Hepatocyte (in vitro differentiated cells): ENCODE data around the gene COMT. TPM values are rescaled to one million over a fixed set of nuclear protein-coding genes. Genes with fewer than 3 reads are reported as not detected.

Experiments used
- DNase-seq: peaks from one replicate; pipeline ENCODE4 v3.0.0-alpha.2; 2016; ENCODE audit warnings: low spot score
- H2AFZ ChIP-seq: fragments of 200-600 bp; sonication (generic); 2 replicates; pipeline ENCODE4 v1.6.0; 2016; ENCODE audit warnings: antibody characterized with exemption, mild to moderate bottlenecking
- H3K27ac ChIP-seq: fragments of 200-600 bp; sonication (generic); 2 replicates; pipeline ENCODE4 v1.5.1; 2016; ENCODE audit warnings: mild to moderate bottlenecking
- H3K27me3 ChIP-seq: fragments of 200-600 bp; sonication (generic); 2 replicates; pipeline ENCODE4 v1.6.1; 2016
- H3K36me3 ChIP-seq: fragments of 200-600 bp; sonication (generic); replicated peaks from 2 replicates; pipeline ENCODE4 v1.5.1; 2016; ENCODE audit warnings: low read depth; ENCODE audit not compliant: insufficient read depth
- H3K4me1 ChIP-seq: fragments of 200-600 bp; sonication (generic); 2 replicates; pipeline ENCODE4 v1.5.1; 2016; ENCODE audit warnings: mild to moderate bottlenecking, moderate library complexity; ENCODE audit not compliant: insufficient read depth
- H3K4me2 ChIP-seq: fragments of 200-600 bp; sonication (generic); 2 replicates; pipeline ENCODE4 v1.6.0; 2016
- H3K4me3 ChIP-seq: fragments of 200-600 bp; sonication (generic); 2 replicates; pipeline ENCODE4 v1.5.1; 2016; ENCODE audit warnings: mild to moderate bottlenecking
- H3K79me2 ChIP-seq: fragments of 200-600 bp; sonication (generic); 2 replicates; pipeline ENCODE4 v1.6.0; 2017; ENCODE audit warnings: mild to moderate bottlenecking
- H3K9me2 ChIP-seq: fragments of 200-600 bp; sonication (generic); replicated peaks from 2 replicates; pipeline ENCODE4 v1.6.0; 2017; ENCODE audit warnings: mild to moderate bottlenecking; ENCODE audit not compliant: insufficient read depth
- H3K9me3 ChIP-seq: fragments of 200-600 bp; sonication (generic); 2 replicates; pipeline ENCODE4 v1.5.1; 2016; ENCODE audit warnings: low read depth, mild to moderate bottlenecking
- H4K20me1 ChIP-seq: fragments of 200-600 bp; sonication (generic); 2 replicates; pipeline ENCODE4 v1.6.0; 2016; ENCODE audit warnings: mild to moderate bottlenecking; ENCODE audit not compliant: insufficient read depth, poor library complexity, severe bottlenecking
- EZH2 ChIP-seq: fragments of 200-600 bp; sonication (generic); IDR thresholded peaks from 2 replicates; pipeline ENCODE4 v1.6.1; 2016; ENCODE audit warnings: antibody characterized with exemption, mild to moderate bottlenecking, borderline replicate concordance
- EZH2phosphoT487 ChIP-seq: fragments of 200-600 bp; sonication (generic); IDR thresholded peaks from one replicate; pipeline ENCODE4 v1.6.1; 2018; ENCODE audit warnings: antibody characterized with exemption, mild to moderate bottlenecking, low read depth, moderate library complexity; ENCODE audit not compliant: unreplicated experiment, severe bottlenecking
- WGBS: methylation state at CpG from one replicate; pipeline ENCODE4 v1.1.6; 2016; ENCODE audit warnings: low lambda C conversion rate; ENCODE audit errors: missing lambda C conversion rate; 5-methylcytosine and 5-hydroxymethylcytosine counted together
- polyA plus RNA-seq: library from polyadenylated mRNA; unstranded; fragments of >200 nt; fragmentation: Nextera tagmentation; extraction: Ambion mirVana; gene quantifications from 2 replicates; pipeline ENCODE4 v1.2.1, GENCODE V29; 2016
- total RNA-seq: library from RNA; depleted of rRNA; stranded (reverse); fragments of >200 nt; gene quantifications from 2 replicates; pipeline ENCODE4 v1.2.3, GENCODE V29; 2014
- TF ChIP-seq, protein P1 (sequence below): fragments of 200-600 bp; sonication (generic); IDR thresholded peaks from 2 replicates; pipeline ENCODE4 v1.5.1; 2016; ENCODE audit warnings: antibody characterized with exemption, mild to moderate bottlenecking; ENCODE audit not compliant: poor library complexity

COMT gene
- total and polyA plus RNA-seq, 2 experiments from 2014 or later: 74.5 to 153 TPM

DNA sequence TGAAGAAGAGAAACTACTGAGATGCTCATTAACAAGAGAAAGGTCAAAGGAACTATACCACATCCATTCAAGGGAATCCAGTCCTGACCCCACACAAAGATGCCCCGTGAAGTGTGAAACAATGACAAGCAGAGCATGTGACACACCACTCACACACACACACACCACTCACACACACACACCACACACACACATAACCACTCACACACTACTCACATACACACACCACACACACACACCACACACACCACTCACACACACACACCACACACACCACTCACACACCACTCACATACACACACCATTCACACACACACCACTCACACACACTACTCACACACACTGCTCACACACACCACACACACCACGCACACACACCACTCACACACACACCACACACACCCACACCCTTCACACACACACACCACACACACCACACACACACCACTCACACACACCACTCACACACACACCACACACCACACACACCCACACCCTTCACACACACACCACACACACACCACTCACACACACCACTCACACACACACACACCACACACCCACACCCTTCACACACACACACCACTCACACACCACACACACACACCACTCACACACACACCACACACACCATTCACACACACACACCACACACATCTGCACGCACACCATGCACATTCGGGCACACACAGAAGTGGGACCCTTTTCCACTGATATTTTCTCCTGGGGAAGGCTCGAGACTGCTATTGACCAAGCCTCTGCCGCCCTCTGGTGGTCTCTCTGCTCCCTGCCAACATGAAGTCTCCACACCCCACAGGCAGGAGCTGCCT lies 32.0 kb upstream of the COMT start:
- WGBS: 18% methylated on average over 5 of the region's 6 CpGs
- Histone ChIP-seq H3K9me3 (no peaks in the 10 kb centered on the region), H2AFZ (no peak overlapping the region), H3K36me3 (no peaks in the 10 kb centered on the region), H3K4me2 (no peak overlapping the region), H3K9me2 (no peaks in the 10 kb centered on the region), H3K4me1 (peaks cover 16% of the 10 kb centered on the region), H3K4me3 (no peak overlapping the region), H3K27me3 (peaks cover 3% of the 10 kb centered on the region), H3K27ac (no peak overlapping the region), H3K79me2 (no peaks in the 10 kb centered on the region), H4K20me1 (no peaks in the 10 kb centered on the region)
- DNase-seq: peak; percentile 91
- TF ChIP-seq EZH2: no peak
- TF ChIP-seq, protein P1, sequence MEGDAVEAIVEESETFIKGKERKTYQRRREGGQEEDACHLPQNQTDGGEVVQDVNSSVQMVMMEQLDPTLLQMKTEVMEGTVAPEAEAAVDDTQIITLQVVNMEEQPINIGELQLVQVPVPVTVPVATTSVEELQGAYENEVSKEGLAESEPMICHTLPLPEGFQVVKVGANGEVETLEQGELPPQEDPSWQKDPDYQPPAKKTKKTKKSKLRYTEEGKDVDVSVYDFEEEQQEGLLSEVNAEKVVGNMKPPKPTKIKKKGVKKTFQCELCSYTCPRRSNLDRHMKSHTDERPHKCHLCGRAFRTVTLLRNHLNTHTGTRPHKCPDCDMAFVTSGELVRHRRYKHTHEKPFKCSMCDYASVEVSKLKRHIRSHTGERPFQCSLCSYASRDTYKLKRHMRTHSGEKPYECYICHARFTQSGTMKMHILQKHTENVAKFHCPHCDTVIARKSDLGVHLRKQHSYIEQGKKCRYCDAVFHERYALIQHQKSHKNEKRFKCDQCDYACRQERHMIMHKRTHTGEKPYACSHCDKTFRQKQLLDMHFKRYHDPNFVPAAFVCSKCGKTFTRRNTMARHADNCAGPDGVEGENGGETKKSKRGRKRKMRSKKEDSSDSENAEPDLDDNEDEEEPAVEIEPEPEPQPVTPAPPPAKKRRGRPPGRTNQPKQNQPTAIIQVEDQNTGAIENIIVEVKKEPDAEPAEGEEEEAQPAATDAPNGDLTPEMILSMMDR: peak; percentile 94

- Histone ChIP-seq H3K4me2 (no peak overlapping the region), H3K4me3 (no peak overlapping the region), H3K27me3 (no peaks in the 10 kb centered on the region), H3K36me3 (no peaks in the 10 kb centered on the region), H3K79me2 (no peaks in the 10 kb centered on the region), H4K20me1 (no peaks in the 10 kb centered on the region), H2AFZ (no peak overlapping the region), H3K9me2 (no peaks in the 10 kb centered on the region), H3K4me1 (peaks cover 9% of the 10 kb centered on the region), H3K9me3 (no peaks in the 10 kb centered on the region), H3K27ac (no peak overlapping the region)
- TF ChIP-seq EZH2phosphoT487 (no peak), EZH2 (no peak)
- TF ChIP-seq, protein P1: no peak
- no peak for DNase-seq
- 32% methylated on average over 4 of the region's 4 CpGs for WGBS
Measured at GRCh38 chr22:19910180-19910744, 31.3 kb upstream of the COMT start.

GRCh38 chr22:19911540-19912270 lies 29.9 kb upstream of the COMT start:
- Histone ChIP-seq H3K79me2 (no peaks in the 10 kb centered on the region), H3K9me3 (no peaks in the 10 kb centered on the region), H3K4me1 (no peaks in the 10 kb centered on the region), H2AFZ (no peak overlapping the region), H3K4me2 (no peak overlapping the region), H4K20me1 (no peaks in the 10 kb centered on the region), H3K27ac (no peak overlapping the region), H3K27me3 (no peaks in the 10 kb centered on the region), H3K9me2 (no peaks in the 10 kb centered on the region), H3K36me3 (no peaks in the 10 kb centered on the region), H3K4me3 (no peak overlapping the region)
- 90% methylated on average over 12 of the region's 12 CpGs for WGBS
- no peak for DNase-seq
- TF ChIP-seq EZH2phosphoT487 (no peak), EZH2 (no peak)
- TF ChIP-seq, protein P1: no peak
